LNCaP clone FGC (cell line): Measurements from ENCODE around the gene CACNA2D2.

Experiments used
- DNase-seq: peaks from one replicate; pipeline ENCODE4 v3.0.0-alpha.2; 2011; ENCODE audit warnings: low read depth
- H3K4me3 ChIP-seq: 2 replicates; pipeline ENCODE4 v1.5.1; 2011; ENCODE audit warnings: mild to moderate bottlenecking, low read depth, low read length, control low read depth
- TF ChIP-seq, protein P1 (sequence below): IDR thresholded peaks from 2 replicates; pipeline ENCODE4 v1.5.1; 2012; ENCODE audit warnings: mild to moderate bottlenecking; ENCODE audit not compliant: control insufficient read depth, insufficient read depth; ENCODE audit errors: extremely low read depth

CACNA2D2 gene

DNA sequence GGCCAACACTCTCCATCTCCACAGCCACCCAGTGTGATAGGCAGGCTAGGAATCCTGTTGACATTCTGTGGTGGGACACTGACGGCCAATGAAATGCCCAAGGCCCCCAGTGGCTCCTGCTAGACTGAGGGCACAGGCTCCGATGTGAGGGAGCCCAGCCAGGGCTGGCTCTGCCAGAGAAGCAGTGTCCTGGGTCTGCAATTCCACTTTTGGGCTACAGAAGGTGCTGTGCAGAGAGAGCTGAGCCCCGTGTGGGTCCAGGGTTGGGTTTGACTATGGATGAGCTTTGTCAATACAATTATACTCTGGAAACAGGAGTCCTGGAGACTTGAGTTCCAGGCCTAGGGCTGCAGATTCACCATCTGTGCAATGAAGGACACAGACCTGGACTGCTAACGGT is 88.4 kb downstream of the CACNA2D2 start:
- TF ChIP-seq, protein P1, sequence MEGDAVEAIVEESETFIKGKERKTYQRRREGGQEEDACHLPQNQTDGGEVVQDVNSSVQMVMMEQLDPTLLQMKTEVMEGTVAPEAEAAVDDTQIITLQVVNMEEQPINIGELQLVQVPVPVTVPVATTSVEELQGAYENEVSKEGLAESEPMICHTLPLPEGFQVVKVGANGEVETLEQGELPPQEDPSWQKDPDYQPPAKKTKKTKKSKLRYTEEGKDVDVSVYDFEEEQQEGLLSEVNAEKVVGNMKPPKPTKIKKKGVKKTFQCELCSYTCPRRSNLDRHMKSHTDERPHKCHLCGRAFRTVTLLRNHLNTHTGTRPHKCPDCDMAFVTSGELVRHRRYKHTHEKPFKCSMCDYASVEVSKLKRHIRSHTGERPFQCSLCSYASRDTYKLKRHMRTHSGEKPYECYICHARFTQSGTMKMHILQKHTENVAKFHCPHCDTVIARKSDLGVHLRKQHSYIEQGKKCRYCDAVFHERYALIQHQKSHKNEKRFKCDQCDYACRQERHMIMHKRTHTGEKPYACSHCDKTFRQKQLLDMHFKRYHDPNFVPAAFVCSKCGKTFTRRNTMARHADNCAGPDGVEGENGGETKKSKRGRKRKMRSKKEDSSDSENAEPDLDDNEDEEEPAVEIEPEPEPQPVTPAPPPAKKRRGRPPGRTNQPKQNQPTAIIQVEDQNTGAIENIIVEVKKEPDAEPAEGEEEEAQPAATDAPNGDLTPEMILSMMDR = no peak
- no peak for DNase-seq
- no peak overlapping the region for H3K4me3 ChIP-seq

DNA sequence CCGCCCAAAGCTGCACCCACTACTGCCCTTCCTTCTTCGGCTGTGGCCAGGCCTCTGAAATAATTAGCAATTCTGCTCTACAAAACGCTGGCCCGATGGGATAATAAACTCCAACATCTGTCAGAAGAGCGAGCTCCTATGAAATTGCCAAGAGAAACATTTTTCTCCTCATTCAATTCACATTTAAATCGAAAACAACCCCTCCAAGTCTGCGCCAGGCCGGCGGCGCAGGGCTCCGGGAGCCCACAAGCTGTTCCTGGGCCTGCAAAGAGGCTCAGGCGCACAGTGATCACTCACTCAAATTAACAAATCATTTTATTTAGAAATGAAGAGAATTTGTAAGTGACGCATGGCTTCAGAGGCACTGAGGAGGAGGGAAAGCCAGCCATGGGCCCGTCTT is 88.8 kb downstream of the CACNA2D2 start:
- DNase-seq = no peak

DNA sequence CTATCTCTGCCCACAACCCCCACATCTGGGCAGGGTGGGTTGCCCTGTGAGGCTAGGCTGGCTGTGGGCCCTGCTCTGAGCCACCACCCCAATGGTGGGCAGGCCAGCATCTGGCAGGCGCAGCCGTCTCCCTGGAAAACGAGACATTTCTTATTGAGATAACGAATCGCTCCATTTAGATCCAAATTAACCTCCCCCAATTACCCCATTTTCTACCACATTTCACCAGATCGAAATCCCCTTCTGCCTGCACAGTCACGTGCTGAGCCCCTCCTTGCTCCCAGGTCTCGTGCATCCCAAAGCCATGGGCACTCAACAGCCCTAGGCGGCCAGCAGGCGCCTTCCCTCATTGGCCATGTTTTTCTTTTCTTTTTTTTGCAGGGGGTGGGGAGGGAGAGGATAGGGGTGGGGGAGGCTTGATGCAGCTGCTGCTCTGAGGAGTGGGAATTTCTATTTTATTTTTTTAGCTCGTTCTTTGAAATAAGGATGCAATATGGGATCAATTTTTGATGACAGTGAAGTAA is 91.1 kb downstream of the CACNA2D2 start:
- no peak overlapping the region for H3K4me3 ChIP-seq
- no peak for DNase-seq
- TF ChIP-seq, protein P1 = no peak

More for the DNA sequence above, 88.8 kb downstream of the CACNA2D2 start:
- TF ChIP-seq, protein P1 = no peak
- H3K4me3 ChIP-seq = no peak overlapping the region

DNA sequence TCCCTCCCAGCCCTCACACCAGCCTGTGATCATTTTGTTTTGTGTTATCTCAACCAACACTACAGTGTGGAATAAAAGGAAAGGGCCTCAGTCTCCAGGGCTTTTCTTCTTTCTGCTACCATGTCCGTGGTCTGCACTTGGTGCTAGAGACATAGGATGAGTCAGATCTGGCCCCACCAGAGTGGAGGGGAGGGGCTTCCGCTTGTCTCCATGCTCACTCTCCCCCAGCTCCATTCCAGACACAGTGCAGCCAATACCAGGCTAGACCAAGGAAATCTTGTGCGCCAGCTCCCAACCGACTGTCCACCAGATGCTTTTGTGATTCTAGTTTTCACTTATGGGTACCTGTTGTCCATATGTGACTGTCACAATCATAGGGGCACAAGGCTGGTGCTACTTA is 92.2 kb downstream of the CACNA2D2 start:
- TF ChIP-seq, protein P1 = no peak
- DNase-seq = no peak
- no peak overlapping the region for H3K4me3 ChIP-seq

DNA sequence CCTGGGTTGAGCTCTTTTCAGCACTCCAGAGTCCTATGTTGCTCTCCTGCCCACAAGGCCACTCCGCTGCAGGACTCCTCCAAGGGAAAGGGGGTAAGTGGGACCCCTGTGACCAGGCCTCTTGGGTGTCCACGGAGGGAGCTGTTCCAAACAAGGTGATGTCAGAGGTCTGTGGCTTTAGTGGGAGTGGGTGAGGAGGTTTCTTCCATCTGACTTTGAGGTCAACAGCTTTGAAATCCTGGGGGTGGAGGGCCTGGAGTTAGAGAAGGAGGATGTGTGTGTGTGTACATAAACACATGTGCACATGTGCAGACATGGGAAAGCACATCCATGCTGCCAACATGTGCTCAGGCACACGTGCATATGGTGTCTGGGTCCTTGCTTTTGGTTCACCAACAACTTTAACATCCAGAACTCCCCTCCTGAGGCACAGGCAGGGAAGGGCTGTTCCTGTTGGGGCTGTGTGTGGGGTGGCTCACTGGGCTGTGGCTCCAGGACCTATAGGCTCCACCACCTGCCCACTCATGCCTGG is 92.8 kb downstream of the CACNA2D2 start:
- TF ChIP-seq, protein P1 = no peak
- no peak overlapping the region for H3K4me3 ChIP-seq

DNA sequence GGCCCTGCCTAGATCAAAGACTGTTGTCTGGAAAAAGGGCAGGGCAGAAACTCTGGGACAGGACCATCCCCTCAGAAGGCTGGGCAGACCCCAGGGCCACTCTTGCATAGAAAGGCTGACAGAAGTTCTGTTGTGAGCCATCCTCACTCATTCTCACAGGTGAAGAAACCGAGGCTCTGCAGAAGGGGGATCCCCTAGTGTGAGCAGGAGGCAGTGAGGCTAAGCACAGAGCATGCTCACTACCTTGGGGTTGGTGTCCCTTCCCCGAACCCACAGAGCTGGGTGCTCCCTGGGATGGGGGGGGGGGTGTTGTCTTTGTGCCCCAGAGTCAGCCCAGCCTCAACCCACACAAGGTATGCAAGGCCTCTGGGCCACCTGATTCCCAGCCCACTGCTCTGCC is 93.2 kb downstream of the CACNA2D2 start:
- TF ChIP-seq, protein P1 = no peak
- H3K4me3 ChIP-seq = no peak overlapping the region
- DNase-seq = no peak

More for the DNA sequence above, 92.8 kb downstream of the CACNA2D2 start:
- no peak for DNase-seq

DNA sequence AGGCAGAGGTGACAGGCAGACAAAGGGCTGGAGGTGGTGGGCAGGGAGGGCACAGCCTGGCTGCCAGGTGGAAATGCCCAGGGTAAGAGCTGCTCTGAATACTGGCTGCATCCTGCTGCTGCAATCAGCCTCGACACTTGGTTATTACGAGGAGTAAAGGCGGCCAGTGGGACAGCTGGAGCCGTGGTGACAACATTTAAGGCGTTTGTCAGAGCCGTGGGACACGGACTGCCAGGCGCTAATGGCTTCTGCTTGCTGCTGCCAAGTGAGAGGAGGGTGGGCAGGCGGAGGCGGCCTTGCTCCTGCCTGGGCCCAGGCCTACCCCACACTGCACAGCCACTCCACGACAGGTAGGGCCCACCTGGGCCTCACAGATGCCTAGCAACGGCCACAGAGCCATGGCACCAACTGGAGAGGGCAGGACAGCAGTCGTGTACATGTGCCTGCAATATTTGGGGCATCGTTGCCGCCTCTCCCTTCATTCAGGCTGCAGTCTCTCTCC is 94.9 kb downstream of the CACNA2D2 start:
- DNase-seq = no peak
- no peak overlapping the region for H3K4me3 ChIP-seq
- TF ChIP-seq, protein P1 = no peak
